ENCODE data around the gene SPEG. TPM values are rescaled to one million over a fixed set of nuclear protein-coding genes. Genes with fewer than 3 reads are reported as not detected.
A peak's percentile ranks its signal among the peaks of the same experiment; 100 is the strongest.

Gene SPEG
- total RNA-seq, 1 experiment from 2014 or later: 16.7 TPM

- Mint-ChIP-seq H3K27ac (ENCODE audit: unreplicated experiment) (no peak overlapping the region), H3K4me3 (ENCODE audit: low read depth, unreplicated experiment) (no peak overlapping the region), H3K9me3 (ENCODE audit: low read depth, unreplicated experiment) (no peaks in the 10 kb centered on the region), H3K4me1 (ENCODE audit: low read depth, unreplicated experiment) (no peaks in the 10 kb centered on the region), H3K27me3 (ENCODE audit: unreplicated experiment) (peaks cover 53% of the 10 kb centered on the region), H3K36me3 (ENCODE audit: insufficient read depth, unreplicated experiment) (peaks cover 9% of the 10 kb centered on the region)
- no TSS peak for BruUV-seq (replicated peaks)
- intact Hi-C loops (cut with micrococcal nuclease; ENCODE audit: unreplicated experiment): no loop called here
- CTCF ChIA-PET: no interaction called here
- no peak for DNase-seq
- TF ChIP-seq CTCF (IDR thresholded peaks at IDR 0.05; ENCODE audit: unreplicated experiment): no peak
Measured at GRCh38 chr2:219492575-219492974, 57.9 kb downstream of the SPEG start.

GRCh38 chr2:219493086-219493485 lies 58.4 kb downstream of the SPEG start:
- DNase-seq: no peak
- no peak overlapping the region for H3K27ac Mint-ChIP-seq (ENCODE audit: unreplicated experiment)
- intact Hi-C loops (cut with micrococcal nuclease; ENCODE audit: unreplicated experiment): no loop called here
- CTCF ChIA-PET: no interaction called here
- H3K27me3 Mint-ChIP-seq (ENCODE audit: unreplicated experiment): peaks cover 48% of the 10 kb centered on the region
- peaks cover 14% of the 10 kb centered on the region for H3K36me3 Mint-ChIP-seq (ENCODE audit: insufficient read depth, unreplicated experiment)
- TF ChIP-seq CTCF (IDR thresholded peaks at IDR 0.05; ENCODE audit: unreplicated experiment): no peak
- no peaks in the 10 kb centered on the region for H3K9me3 Mint-ChIP-seq (ENCODE audit: low read depth, unreplicated experiment)
- BruUV-seq (replicated peaks): no TSS peak
- no peaks in the 10 kb centered on the region for H3K4me1 Mint-ChIP-seq (ENCODE audit: low read depth, unreplicated experiment)
- H3K4me3 Mint-ChIP-seq (ENCODE audit: low read depth, unreplicated experiment): no peak overlapping the region

GRCh38 chr2:219494952-219495530 lies 60.4 kb downstream of the SPEG start:
- Mint-ChIP-seq H3K9me3 (ENCODE audit: low read depth, unreplicated experiment) (no peaks in the 10 kb centered on the region), H3K27me3 (ENCODE audit: unreplicated experiment) (peaks cover 43% of the 10 kb centered on the region), H3K36me3 (ENCODE audit: insufficient read depth, unreplicated experiment) (peaks cover 33% of the 10 kb centered on the region), H3K4me1 (ENCODE audit: low read depth, unreplicated experiment) (peaks cover 18% of the 10 kb centered on the region), H3K27ac (ENCODE audit: unreplicated experiment) (no peak overlapping the region), H3K4me3 (ENCODE audit: low read depth, unreplicated experiment) (no peak overlapping the region)
- CTCF ChIA-PET: interaction anchor here (0.5 to 2.4 kb wide), 25 partner anchors 9 to 194 kb away, joined by 3 to 74 read pairs (median 4); partner anchors contain the start of genes ASIC4, CHPF, DNPEP and STK11IP
- TF ChIP-seq CTCF (IDR thresholded peaks at IDR 0.05; ENCODE audit: unreplicated experiment): no peak
- intact Hi-C loops (cut with micrococcal nuclease; ENCODE audit: unreplicated experiment): no loop called here
- no TSS peak for BruUV-seq (replicated peaks)
- no peak for DNase-seq

GRCh38 chr2:219495531-219496122 lies 61.0 kb downstream of the SPEG start:
- H3K4me1 Mint-ChIP-seq (ENCODE audit: low read depth, unreplicated experiment): peaks cover 23% of the 10 kb centered on the region

More at GRCh38 chr2:219495531-219496122, 61.0 kb downstream of the SPEG start:
- Mint-ChIP-seq H3K27ac (ENCODE audit: unreplicated experiment) (no peak overlapping the region), H3K4me3 (ENCODE audit: low read depth, unreplicated experiment) (no peak overlapping the region), H3K27me3 (ENCODE audit: unreplicated experiment) (peaks cover 43% of the 10 kb centered on the region), H3K36me3 (ENCODE audit: insufficient read depth, unreplicated experiment) (peaks cover 33% of the 10 kb centered on the region), H3K9me3 (ENCODE audit: low read depth, unreplicated experiment) (no peaks in the 10 kb centered on the region)
- CTCF ChIA-PET: interaction anchor here (0.5 to 2.4 kb wide), 25 partner anchors 10 to 193 kb away, joined by 3 to 74 read pairs (median 4); partner anchors contain the start of genes ASIC4, CHPF, DNPEP and STK11IP
- peak; percentile 78 for DNase-seq
- peak; percentile 76 for TF ChIP-seq CTCF (IDR thresholded peaks at IDR 0.05; ENCODE audit: unreplicated experiment)
- no TSS peak for BruUV-seq (replicated peaks)
- intact Hi-C loops (cut with micrococcal nuclease; ENCODE audit: unreplicated experiment): no loop called here

Data from Calu3 (cell line).